GM21360 (cell line): ENCODE measurements around the gene RDH8.

ENCODE experiments used
- ATAC-seq: cut with Tn5 transposase; IDR thresholded peaks from one replicate; pipeline ENCODE4 v1.9.1; 2021; ENCODE audit warnings: mild to moderate bottlenecking, moderate library complexity; ENCODE audit not compliant: unreplicated experiment

RDH8 gene

DNA sequence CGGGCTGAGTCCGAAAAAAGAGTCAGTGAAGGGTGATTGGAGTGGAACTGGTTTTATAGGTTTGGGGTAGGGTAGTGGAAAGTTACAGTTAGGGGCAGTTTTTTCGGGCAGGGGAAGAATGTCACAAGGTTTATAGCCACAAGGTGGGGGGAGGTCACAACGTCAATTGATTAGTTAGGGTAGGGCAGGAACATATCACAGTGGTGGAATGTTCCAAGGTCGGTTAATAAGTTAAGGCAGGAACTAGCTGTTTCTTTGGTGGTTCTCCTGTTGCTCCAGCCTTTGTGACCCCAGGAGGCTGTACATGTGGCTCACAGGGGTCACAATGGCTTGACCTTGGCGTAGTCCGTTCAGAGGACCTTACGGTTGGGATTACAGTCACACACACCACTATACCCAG is 20.3 kb downstream of the RDH8 start:
- no peak for ATAC-seq

DNA sequence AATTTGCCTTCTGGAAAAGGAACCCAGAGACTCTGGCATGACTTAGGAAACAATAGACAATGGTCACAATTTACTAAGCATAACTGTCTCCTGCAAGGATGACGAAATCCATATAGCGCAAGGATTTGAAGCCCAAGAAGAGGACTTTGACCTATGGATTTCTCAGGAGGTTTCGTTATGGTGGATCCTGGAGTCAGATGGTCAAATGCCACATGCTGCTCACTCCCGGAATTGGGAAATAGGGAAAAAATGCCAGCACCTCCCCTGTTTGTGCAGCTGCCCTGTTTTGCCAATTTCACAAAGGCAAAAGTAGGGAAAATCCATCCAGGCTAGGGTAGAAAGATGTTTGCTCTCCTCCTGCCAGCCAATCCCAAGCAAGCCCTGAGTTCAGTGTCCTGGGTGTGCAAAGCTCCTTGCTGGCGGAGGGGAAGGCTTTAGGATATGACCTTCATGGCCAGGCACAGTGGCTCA is 23.4 kb downstream of the RDH8 start:
- ATAC-seq = no peak

DNA sequence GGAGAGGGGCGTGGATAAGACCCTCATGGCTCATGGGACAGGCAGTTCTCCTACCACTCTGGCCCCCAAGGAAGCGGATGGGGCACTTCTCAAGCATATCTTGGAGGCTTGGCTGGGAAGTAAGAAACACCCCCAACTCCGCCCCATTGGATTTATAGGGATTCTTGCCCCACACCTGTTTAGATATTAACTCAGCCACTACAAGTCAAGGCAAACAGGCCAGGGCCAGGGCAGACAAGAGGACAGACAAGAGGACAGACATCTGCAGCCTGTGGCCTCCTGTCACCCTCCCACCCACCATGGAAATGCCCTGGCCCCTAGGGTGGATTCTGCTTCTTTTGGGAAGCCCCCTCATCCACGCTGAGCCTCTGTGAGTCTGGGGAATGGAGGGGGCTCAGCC is 24.1 kb downstream of the RDH8 start:
- no peak for ATAC-seq

DNA sequence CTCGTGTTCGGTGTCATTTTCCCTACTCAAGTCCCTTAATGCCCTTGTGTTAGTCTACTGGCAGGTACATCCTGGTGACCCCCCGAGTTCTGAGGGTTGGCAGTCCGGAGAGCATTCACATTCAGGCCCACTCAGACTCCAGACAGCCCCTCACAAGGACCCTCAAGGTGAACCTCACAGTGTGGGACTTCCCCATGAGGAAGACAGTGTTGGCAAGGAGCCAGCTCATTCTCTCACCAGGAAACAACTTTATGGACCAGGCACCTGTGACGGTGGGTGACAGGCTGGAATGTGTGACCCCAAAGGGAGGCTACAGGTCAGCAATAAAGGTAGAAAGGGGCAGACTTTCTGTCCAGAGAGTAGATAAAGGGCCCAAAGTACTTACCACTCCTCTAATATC is 24.5 kb downstream of the RDH8 start:
- no peak for ATAC-seq

DNA sequence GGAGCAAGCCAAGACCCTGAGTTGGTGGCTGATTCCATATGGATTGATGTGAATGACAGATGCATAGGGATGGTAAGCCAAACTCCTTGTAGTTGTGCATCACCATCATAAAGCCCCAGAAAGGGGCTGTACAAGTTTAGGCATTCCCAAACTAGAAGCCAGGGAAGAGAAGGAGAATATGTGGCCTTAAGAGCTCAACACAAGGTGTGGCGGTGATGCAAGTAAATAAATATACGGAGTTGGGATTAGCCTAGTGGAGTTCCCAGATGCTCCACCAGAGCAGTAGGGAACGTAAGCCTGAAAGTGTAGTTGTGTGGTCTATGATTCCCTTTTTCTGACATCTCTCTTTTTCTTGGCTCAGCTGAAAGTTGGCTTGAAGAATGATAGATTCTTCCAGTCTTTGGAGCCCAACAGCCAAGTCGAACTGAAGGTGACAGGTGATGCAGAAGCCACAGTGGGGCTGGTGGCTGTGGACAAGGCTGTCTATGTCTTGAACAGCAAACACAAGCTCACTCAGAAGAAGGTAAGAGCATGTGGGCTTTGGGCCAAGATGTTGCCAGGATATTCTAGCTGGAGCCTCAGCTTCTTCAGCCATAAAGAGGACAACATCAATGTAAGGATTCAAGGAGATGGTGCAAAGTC is 30.1 kb downstream of the RDH8 start:
- no peak for ATAC-seq

DNA sequence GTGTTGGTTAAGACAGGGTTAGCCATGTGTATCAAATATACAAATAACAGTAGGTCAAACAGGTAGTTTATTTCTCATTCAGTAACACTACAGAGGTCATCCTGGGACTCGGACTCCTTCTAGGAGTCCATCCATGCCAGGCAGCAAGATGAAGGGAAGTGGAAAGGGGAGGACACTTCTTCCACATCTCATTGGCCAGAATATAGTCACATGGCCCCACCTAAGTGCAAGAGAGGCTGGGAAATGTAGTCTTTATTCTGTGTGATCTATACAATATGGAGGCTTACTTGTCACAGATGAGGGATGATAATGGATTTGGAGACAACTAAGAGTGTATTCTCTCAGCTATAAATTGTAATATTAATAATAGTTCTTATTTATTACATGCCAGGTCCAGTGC is 31.1 kb downstream of the RDH8 start:
- no peak for ATAC-seq

DNA sequence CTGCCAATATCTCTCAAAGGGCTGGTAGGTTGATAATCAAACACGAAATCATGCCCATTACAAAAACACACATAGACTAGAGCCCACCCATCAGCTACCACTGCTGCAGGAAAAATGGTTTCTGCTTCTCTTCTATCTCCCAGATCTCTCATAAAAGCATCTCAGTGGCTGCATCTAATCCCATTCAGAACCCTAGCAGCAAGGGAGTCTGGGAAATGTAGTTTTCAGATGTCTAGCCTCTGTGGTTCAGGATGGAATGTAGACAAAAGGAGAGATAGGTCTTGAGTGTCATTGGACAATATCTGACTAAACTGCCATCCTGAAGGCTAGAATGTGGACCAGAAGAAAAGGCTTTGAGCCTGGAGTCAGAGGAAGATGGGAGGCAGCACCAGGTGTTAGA is 32.1 kb downstream of the RDH8 start:
- ATAC-seq = no peak

DNA sequence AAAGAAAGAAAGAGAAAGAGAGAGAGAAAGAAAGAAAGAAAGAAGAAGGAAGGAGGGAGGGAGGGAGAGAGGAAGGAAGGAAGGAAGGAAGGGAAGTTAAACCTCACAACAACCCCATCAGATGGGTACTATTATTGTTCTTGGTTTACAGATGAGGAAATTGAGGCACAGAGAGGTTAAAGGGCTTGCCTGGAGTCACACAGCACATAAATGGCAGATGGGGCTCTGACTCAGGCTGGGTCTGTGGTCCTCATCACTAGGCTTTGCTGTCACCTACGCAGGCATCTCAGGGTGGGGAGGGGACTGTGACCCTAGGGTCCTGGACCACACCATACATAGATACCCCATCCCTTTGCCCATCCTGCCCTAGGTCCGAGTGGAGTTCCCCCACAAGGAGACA is 36.3 kb downstream of the RDH8 start:
- no peak for ATAC-seq

DNA sequence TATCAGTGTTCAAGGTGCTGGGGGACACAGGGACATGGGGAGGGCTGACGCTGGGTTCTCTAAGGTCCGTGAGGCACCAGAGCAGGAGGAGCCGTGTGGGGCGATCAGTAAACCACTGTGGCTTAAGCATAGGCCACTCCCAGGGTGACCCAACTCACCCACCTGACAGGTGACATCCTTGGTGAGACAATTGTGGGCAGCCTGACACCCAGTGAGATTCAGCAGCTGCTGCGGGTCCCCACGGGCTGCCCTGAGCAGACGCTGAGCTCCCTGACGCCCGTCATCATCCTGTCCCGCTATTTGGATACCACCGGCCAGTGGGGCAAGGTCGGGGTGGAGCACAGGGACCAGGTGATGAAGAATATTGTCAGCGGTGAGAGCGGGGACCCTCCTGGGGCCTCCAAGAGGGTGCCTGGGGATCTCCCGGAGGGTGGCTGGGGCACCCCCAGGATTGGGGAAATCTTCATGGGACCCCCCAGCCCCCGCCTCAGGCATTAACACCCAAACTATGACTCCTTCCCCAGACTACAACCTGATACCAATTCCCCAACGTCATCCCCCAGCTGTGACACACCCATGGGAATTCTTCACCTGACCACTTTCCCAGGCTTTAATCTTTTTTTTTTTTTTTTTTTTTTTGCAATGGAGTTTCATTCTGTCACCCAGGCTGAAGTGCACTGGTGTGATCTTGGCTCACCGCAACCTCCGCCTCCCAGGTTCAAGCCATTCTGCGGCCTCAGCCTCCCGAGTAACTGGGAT is 39.5 kb downstream of the RDH8 start:
- no peak for ATAC-seq

DNA sequence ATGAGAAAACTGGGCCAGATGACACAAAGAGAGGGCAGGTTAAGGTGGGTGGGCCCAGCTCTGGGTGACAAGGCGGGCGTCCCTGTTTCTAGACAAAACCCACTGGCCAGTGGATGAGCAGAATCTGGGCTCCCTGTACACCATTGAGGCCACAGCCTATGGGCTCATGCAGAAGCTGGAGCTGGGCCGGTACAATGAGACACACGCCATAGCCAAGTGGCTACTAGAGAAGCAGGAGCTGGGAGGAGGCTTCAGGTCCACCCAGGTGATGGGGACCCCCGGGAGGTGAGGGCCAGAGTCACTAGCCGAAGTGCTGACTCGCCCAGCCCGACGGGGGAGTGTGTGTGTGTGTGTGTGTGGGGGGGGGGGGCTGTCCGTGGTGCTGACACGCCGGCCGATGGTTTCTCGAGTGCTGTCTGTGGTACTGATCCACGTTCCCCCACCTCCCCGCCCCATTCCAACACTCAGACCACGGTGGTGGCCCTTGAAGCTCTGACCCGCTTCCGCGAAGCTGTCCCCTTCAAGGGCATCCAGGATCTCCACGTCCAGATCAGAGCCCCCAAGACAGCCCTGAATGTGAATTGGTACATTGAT is 48.5 kb downstream of the RDH8 start:
- ATAC-seq = no peak

DNA sequence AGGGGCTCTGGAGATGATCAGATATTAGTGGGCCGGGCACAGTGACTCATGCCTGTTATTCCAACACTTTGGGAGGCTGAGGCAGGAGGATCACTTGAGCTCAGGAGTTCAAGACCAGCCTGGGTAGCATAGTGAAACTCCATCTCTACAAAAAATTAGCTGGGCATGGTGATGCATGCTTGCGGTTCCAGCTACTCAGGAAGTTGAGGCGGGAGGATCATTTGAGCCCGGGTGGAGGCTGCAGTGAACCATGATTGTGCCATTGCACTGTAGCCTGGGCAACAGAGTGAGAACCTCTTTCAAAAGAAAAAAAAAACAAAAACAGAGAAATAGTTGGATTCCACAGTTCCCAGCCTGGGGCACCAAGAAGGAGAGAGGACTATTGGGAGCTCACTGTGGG is 54.9 kb downstream of the RDH8 start:
- ATAC-seq = no peak

DNA sequence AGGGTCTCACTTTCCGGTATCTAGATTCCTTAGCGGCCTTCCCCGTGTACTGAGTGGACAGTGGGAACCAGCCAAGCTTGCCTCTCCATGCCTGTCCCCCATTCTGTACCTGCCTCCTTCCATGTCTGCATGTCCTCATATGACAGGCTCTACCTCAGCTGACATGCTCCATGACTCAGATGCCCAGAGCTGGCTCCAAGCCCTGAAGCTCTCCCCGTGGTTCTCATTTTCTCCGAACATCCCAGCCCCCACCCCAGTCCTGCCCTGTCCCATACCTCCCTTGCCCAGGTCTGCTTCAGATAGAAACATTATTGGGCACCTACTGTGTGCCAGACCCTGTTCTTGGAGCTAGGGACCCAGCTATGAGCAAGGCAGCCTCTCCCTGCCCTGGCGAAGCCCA is 55.8 kb downstream of the RDH8 start:
- no peak for ATAC-seq

DNA sequence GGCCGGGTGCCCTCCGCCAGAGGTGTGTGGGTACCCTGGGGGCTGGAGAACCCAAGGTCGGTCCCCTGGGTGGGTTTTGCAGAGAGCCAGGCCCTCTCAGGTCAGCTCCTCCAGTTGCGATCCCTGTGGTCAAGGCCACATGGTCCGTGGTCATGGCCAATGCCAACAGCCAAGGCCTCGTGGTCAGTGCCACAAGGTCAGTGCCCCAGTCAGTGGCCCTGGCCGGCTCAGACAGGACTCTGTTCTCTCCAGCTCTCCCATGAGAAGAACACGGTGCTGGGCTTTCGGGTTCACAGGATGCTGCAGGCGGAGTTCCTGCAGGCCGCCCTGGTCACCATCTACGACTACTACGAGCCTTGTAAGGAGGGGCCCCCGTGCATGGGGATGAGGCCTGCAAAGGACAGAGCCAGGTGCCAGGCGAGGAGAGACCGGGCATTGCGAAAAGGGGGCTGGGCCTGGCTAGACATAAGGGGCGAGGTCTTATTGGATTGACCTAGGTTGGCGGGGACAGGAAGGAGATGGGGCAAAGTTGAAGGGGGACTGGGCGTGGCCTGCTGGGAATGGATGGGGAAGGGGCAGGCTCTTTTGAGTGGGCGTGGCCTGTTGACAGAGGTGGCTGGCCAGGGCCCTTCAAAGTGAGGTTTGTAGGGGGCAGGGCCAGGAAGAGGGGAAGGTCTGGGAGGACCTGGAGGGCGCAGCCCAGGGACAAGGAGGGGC is 57.6 kb downstream of the RDH8 start:
- no peak for ATAC-seq
